Measurements from ENCODE around the gene GHRL.
A peak's percentile ranks its signal among the peaks of the same experiment; 100 is the strongest.

GRCh38 chr3:10248184-10248983 is 44.4 kb downstream of the GHRL start, which contains the start of gene TATDN2:
- peak in 3 of 6 experiments; percentile 12 to 29 (median 15) for TF ChIP-seq CTCF (IDR thresholded peaks at IDR 0.05)
- TF ChIP-seq POLR2A (IDR thresholded peaks at IDR 0.05), result peak in 3 of 4 donors; percentile 60 to 96 (median 84)

Data from upper lobe of left lung (tissue), 4 donors.